HL-60 (cell line): ENCODE data around the gene CLCN4.
A peak's percentile ranks its signal among the peaks of the same experiment; 100 is the strongest.

Experiments
- DNase-seq, 2 experiments: peaks; one replicate each; pipeline ENCODE4 v3.0.0-alpha.2; 2010 to 2020; ENCODE audit warnings: low read depth in 1 of 2, low spot score in 1 of 2
- H3K27ac ChIP-seq: fragments of 250-450 bp; sonication (Bioruptor Pico); replicated peaks from 2 replicates; pipeline ENCODE4 v1.5.1; 2020; ENCODE audit warnings: mild to moderate bottlenecking, moderate library complexity
- H3K27me3 ChIP-seq: fragments of 250-450 bp; sonication (Bioruptor Pico); 2 replicates; pipeline ENCODE4 v1.5.1; 2021; ENCODE audit warnings: mild to moderate bottlenecking, moderate library complexity; ENCODE audit not compliant: insufficient read depth, poor library complexity, severe bottlenecking
- H3K4me3 ChIP-seq: replicated peaks from 2 replicates; pipeline ENCODE4 v1.5.1; 2011; ENCODE audit warnings: mild to moderate bottlenecking, control low read depth, low read length; ENCODE audit not compliant: insufficient read depth
- CTCF ChIP-seq: IDR thresholded peaks from one replicate; pipeline ENCODE4 v1.5.1; 2011; ENCODE audit warnings: low read length, control low read depth, inconsistent platforms; ENCODE audit not compliant: insufficient read depth
- GABPA ChIP-seq: IDR thresholded peaks from 2 replicates; pipeline ENCODE4 v1.6.1; 2012; ENCODE audit warnings: low read depth
- POLR2AphosphoS5 ChIP-seq: IDR thresholded peaks from 2 replicates; pipeline ENCODE4 v1.6.1; 2012; ENCODE audit warnings: low read depth
- REST ChIP-seq: IDR thresholded peaks from 2 replicates; pipeline ENCODE4 v1.6.1; 2012; ENCODE audit warnings: low read depth; ENCODE audit not compliant: insufficient replicate concordance
- SPI1 ChIP-seq: IDR thresholded peaks from 2 replicates; pipeline ENCODE4 v1.6.1; 2012; ENCODE audit warnings: low read depth, mild to moderate bottlenecking, borderline replicate concordance

CLCN4 gene

DNA sequence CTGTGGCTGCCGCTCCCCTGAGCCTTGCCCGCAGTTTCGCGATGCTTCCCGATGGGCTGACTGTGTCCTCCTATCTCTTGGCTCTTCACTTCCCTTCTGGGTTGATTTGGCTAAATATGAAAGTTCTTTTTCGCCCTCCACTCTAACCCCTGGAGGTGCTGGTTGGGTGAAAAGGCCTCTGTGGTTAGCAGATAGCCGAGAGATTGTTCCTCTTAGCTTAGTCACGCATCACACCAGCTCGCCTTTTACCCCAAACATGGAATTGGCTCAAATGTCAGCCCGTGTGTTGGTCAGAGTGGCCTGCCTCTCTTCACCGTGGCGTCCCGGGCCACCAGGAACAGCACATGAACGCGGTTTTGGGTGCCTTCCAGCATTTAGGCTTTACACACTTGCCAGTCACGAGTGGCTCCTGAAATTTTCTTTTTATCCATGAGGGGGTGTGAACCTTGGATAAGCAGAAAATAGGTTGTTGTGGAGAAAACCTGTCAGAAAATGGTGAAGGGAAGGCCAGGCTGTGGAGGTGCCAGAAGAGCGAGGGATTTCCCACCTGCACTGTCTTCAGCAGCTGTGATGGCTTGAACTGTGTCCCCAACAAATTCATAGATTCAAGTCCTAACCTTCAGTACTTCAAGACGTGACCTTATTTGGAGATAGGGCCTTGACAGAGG lies 8.9 kb downstream of the CLCN4 start:
- no peak overlapping the region for H3K4me3 ChIP-seq
- peak overlapping the region; percentile 49 for H3K27ac ChIP-seq
- DNase-seq, result peak in 1 of 2 experiments; percentile 53
- no peaks in the 10 kb centered on the region for H3K27me3 ChIP-seq
- TF ChIP-seq POLR2AphosphoS5 (no peak), SPI1 (peak; percentile 53; the same call in 1 of the 2 replicates), REST (no peak), CTCF (no peak), GABPA (no peak)

GRCh38 chrX:10166248-10166716 lies 9.5 kb downstream of the CLCN4 start:
- Histone ChIP-seq H3K27me3 (no peaks in the 10 kb centered on the region), H3K27ac (no peak overlapping the region; the same call in 1 of the 2 replicates), H3K4me3 (no peak overlapping the region)
- TF ChIP-seq CTCF (no peak), POLR2AphosphoS5 (no peak), REST (no peak), GABPA (no peak), SPI1 (no peak)
- DNase-seq, result no peak

DNA sequence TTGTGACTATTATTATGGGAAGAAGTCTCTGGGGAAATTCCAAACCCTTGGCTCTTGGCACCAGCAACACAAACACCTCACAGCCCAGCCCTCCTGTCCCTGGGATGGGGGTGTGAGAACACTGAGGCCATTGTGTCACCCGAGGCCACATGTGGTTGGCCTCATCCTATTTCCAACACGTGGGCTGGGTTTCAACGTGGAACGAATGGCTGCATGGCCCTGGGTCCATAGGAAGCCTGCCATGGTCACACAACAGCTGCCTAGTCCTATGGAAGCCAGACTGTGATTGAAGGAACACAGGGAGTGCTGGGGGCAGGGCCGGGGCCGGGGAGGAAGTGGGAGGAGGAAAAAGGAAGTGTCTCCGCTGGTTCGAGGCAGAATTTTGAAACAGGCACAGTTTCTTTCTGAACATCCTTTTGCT lies 10.0 kb downstream of the CLCN4 start:
- Histone ChIP-seq H3K4me3 (no peak overlapping the region), H3K27me3 (no peaks in the 10 kb centered on the region), H3K27ac (peak overlapping the region; percentile 14; the same call in 1 of the 2 replicates)
- peak; percentile 95 for TF ChIP-seq SPI1
- peak; percentile 21; the same call in 1 of the 2 replicates for TF ChIP-seq POLR2AphosphoS5
- TF ChIP-seq CTCF, result no peak
- DNase-seq, result peak; percentile 49 to 55

GRCh38 chrX:10167573-10167972 lies 10.8 kb downstream of the CLCN4 start:
- TF ChIP-seq POLR2AphosphoS5, result no peak
- no peak for TF ChIP-seq SPI1
- TF ChIP-seq REST, result no peak
- no peak for TF ChIP-seq GABPA
- TF ChIP-seq CTCF, result no peak
- H3K4me3 ChIP-seq, result no peak overlapping the region
- DNase-seq, result no peak
- H3K27me3 ChIP-seq, result no peaks in the 10 kb centered on the region
- H3K27ac ChIP-seq, result no peak overlapping the region; the same call in 1 of the 2 replicates
